Activated CD8-positive, alpha-beta memory T cell treated with anti-CD3 and anti-CD28 coated beads for 4 hours (primary cell): ENCODE results near the gene KRT17.
"Not testable (repeated sequence)": the region's sequence is repeated elsewhere in the genome, so short reads cannot be mapped to it uniquely, and the experiment has no call there.

Experiments used
- DNase-seq, 2 donors: peaks; one replicate each; pipeline ENCODE4 v3.0.0-alpha.2; 2020; ENCODE audit warnings: low read depth in 2 of 2

The KRT17 gene

DNA sequence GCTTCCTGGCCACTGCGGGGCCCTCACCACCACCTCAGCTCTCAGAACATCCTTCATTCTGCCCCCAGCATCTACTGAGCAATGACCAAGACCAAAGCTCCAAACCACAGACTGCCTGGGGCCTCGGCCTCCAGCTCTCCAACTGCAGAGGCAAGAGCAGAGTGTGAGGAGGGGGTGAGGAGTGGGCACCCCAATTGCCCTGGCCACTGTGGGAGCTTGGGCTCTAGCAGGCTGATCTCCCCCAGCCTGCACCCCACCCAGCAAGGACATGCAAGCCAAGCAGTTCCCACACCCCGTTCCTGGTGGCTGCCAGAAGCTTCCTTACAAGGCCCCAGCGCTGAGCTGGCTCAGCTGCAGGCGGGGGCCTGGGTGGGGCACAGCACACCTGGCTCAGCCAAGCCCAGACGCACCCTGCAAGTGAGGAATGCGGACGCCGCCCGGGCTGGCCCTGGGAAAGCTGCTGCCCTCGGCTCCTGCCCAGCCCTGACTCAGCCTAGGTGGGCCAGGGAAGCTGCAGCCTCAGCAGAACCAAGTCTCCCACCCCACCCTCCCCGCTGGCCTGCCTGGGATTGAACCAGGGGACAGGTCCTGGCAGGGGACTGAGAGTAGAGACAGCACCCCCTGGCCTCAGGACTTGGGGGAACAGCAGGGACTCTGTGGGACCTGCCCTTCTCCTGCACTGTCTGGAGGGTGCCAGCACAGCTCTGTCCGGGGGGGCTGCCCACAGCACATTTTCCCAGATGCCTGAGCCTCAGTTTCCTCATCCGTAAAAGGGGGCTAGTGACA, 29.7 kb upstream of the KRT17 start:
- DNase-seq = no peak

DNA sequence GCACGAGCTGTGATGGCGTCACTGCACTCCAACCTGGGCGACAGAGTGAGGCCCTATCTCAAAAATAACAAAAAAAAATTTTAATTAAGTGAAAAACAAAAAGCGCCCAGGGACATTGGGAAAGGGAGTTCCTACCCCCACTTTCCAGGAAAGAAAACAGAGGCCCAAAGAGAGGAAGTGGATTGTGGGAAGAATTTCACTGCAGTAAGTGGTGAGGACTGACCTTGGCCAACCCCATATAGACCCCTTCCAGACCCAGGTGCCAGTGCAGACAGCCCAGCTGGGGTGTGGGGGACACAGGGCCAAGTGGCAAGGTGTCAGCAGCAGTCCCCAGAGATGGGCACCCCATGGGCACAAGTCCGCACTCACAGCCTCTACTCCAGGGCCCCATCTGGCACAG, 29.0 kb upstream of the KRT17 start:
- DNase-seq = no peak

DNA sequence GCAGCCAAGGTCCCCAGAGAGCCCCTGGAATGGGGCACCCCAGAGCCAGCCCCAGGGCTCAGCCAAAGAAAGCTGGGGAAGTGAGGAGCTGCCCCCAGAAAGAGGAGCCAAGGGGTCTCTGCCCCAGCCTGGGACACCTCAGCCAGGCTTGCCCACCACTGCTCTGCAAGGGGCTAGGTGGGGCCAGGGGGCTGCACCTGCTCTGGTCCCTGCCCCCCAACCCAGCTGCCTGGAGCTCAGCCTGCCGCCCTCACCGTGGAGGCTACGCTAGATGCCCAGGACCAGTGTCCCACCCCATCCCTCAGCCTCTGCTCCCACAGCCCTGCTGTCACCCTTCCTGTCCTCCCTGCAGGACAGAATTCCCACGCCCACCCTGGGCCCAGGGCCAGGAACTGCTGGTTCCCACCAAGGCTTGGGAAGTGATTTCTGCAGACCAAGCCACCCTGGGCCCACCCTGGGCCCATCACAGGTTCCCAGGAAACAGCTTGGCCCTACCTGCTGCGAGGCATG, 28.1 kb upstream of the KRT17 start:
- no peak for DNase-seq

DNA sequence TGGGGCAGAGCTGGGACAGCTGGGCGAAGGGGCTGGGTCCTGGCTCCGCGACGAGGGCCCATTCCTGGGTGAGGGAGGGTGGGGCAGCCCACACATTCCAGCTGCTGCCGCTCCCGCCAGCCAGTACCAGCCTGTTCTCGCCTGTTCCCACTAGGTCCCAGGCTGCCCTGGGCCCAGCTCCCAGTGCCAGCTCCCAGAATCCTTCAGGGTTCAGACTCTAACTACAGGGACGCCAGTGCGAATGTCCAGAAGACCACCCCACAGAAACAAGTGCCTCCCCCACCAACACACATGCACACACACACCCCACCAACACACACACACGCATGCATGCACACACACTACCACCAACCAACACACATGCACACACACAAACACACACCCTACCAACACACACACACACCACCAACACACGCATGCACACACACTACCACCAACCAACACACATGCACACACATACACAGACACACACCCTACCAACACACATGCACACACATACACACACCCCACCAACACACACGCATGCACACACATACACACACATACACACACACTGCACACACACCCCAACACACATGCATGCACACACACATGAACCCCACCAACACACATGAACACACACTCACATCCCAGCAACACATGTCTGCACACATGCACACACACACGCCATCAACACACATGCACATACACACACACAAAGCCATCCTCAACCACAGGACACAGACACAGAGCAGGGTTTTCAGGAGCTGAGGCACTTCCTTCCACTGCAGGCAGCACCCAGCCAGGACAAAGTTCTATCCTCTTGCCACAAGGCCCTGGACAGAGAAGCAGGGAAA, 27.5 kb upstream of the KRT17 start:
- DNase-seq = no peak

DNA sequence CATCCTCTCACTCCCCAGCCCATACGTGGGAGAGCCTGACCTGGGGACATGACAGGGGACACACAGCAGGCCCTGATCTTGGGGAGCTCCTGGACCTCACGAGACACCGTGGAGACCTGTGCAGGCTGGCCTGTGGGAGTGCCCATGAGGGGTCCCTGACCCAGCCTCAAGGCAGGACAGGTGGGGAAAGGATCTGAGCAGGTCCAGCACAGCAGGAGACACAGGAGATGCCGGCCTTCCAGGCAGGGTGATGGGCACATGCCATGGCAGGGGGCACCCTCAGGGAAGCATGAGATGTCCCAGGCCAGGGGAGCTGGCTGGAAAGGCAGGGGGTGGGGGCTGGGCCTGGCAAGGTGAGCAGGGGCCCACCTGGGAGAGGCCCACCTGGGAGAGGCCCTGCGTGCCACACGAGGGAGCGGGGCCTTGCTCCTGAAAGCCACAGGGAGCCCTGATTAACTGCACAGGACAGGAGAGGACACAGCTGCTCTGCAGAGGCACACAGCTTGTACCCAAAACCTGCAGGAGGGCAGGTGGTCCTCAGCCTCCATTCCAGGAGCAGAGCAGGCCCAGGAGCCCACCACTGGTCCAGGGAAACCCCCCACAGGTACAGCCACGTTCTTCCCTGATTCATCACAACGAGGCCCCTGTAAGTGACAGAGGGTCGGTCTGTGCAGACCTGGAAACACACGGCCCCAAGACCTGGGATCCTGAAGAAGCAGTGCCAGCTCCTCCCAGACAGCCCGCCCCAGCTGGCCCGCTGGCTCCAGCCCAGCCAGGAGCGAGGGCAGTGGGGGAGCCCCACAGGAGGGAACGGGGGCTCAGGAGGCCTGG, 26.6 kb upstream of the KRT17 start:
- DNase-seq = no peak

DNA sequence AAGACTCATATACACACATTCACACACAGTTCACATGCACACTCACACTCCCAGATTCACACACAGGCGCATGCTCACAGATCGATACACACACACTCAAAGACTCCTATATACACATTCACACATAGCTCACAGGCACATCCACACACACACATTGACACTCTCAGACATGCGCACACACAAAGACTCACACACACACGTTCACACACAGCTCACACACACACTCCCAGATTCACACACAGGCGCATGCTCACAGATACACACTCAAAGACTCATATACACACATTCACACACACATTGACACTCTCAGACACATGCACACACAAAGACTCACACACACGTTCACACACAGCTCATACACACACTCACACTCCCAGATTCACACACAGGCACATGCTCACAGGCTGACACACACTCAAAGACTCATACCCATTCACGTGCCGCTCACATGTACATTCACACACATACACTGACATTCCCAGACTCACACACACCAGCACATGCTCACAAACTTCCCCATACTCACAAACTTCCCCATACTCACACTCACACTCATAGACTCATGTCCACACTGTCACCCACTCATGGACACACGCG, 25.6 kb upstream of the KRT17 start:
- no peak for DNase-seq

DNA sequence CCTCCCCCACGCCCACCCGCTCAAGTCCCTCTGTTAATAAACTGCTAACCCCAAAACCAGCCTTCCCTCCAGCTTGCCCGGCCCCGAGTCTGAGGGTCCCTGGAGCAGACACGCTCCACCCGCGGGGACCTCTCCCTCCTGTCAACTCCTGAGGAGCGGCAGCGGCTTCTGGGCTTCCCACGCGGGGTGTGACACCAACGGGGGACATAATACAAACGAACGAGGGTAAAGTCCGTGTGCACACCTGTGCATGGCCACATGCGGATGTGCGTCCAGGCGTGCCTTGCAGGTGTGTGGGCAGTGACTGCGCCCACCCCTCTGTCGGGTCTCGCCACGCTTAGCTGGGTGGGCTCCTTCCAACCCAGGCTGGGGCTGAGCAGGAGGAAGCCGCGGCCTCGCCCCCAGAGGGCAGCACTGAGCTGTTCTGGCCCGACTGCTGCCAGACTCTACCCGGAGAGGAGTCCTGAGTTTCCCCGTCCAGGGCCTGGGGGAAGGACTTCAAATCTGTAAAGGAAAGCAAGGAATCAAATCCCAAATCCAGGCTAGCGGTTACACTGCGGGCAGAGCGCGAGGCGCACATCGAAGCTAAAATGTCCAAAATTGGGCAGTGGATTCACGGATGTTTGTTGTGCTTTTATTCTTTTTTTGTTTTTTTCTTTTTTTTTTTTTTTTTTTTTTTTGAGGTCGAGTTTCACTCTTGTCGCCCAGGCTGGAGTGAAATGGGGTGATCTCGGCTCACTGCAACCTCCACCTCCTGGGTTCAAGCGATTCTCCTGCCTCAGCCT, 24.2 kb upstream of the KRT17 start:
- DNase-seq = peak; percentile 52 to 66

DNA sequence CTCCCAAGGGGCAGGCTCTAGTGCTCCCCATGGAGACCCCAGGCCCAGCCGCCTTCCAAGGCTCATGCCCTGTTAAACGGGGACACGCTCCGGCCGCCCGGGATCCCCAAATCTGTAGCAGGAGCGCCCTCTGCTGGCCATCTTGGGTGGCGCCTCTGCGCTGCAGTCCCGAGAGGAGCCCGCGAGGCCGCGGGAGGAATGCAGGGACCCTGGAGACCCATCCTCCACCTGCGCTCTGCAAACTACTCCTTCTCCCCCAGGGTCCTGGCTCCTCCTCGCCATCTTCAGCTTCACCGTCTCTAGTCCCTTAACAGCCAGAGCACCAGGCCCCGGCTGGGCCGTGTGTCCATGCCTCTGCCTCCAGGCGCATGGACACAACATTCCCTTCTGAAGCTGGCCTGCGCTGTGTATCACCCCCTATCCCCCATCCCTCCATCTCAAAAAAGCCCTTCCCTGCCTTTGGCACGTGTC, 23.6 kb upstream of the KRT17 start:
- peak; percentile 69 to 72 for DNase-seq

DNA sequence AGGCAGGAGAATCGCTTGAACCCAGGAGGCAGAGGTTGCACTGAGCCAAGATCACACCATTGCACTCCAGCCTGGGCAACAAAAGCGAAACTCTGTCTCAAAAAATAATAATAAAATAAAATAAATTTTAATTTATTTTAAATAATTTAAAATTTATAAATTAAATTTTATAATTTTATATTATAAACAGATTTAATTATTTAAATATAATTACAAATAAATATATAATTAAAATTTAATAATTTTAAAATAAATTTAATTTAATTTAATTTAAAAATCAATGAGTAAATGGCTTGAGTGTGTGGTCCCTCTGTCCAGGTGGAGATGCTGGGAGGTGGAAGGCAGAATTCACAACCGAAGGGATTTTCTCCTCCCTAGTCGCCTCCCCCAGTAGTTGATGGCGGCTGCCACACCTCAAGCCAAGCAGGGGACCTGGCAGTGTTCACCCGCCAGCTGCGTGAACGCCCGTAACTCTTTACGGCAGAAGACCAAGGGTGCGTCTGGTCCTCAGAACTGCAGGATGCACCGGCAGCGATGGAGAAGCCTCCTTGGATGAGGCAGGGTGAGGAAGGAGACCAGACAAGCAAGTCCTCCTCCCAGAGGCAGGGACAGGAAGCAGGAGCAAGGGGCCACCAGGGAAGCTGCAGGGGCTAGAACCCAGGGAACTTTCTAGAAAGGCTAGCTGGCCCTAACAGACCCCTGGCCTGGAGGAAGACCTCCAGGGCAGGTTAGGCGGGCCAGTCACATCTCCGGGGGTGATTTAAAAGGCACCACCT, 22.9 kb upstream of the KRT17 start:
- no peak for DNase-seq

DNA sequence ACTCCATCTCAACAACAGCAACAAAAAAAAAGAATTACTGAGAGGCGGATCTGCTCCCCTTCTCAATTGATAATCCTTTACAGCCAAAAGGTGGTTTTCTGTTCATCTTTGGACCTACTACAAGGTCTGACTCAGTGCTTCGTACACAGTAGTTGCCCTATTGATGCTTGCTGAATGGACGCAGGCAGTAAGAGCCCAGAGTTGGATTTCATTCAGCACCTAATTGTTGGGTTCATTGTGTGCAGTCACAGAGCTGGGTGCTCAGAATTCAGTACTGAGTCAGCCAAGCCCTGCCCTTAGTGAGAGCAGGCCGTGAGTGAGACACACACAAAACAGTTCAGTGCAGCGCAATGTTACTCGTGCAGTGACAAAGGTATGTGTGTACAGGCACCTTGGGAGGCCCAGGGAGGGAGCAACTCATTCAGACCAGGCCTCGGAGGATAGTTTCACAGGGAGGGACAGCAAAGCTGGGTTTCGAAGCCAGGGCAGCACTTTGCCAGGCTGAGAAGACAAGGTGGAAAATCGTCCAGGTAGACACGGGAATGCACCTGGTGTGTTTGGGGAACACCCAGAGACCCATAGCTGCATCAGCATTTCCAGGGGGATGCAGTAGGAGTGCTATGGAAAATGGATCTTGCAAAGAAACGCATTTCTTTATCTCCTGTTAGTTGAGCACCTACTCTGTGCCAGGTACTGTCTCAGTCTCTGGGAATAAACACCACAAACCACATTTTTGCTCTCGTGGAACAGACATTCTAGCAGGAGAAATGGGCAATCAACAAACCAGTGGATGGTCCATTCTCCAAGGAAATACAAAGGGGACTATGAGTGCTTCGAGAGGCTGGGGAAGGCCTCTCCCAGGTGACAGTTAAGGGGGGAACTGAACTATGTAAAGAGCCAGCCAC, 18.1 kb upstream of the KRT17 start:
- no peak for DNase-seq

DNA sequence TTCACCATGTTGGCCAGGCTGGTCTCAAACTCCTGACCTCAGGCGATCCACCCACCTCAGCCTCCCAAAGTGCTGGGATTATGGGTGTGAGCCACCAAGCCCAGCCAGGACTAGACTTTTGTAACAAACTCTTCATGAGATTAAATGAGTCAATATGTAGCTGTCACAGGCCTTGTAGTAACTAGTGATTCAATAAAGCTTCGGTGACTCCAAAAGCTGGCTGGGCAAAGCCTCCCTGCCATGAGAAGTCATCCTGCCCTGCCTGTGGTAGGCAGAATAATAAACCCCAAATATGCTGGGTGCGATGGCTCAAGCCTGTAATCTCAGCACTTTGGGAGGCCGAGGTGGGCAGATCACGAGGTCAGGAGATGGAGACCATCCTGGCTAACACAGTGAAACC, 16.2 kb upstream of the KRT17 start:
- DNase-seq = not testable (repeated sequence)

DNA sequence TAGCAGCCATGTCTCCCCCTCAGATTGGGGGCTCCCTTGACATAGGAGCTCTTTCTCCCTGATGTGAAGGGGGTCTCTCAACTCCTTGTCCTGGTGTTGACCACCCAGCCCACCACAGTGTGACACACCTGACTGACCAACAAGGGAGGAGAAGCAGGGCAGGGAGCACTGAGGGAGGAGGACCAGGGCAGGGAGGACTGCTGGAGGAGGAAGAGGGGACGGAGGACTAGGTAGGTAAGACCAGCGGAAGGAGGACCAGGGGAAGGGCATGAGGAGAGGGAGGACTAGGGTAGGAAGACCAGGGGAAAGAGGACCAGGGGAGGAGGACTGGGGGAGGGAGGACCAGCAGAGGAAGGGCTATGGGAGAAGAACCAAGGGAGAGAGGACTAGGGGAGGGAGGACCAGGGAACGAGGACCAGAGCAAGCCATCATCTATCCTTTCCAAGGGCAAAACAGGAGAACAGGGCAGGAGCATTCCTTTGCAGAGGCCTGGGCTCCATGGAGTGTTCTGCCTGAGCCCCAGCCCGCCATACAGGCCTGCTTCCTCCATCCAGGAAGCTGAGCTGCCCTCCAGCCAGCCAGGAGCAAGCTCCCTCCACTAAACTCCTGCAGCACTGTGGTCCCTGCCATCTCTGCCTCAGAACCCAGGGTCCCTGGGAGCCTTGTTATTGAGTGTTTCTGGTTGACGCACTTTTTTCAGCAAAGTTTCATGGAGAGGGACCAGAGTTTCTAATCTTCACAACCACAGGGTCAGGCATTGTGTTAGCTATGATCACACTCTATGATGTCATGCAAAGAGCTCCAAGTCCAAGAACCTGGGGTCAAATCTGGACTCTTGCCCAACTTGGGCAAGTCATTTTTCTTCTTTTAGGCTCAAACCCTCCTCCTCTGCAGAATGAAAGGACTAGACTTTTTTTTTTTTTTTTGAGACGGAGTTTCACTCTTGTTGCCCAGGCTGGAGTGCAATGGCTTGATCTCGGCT, 15.4 kb upstream of the KRT17 start:
- DNase-seq = no peak

DNA sequence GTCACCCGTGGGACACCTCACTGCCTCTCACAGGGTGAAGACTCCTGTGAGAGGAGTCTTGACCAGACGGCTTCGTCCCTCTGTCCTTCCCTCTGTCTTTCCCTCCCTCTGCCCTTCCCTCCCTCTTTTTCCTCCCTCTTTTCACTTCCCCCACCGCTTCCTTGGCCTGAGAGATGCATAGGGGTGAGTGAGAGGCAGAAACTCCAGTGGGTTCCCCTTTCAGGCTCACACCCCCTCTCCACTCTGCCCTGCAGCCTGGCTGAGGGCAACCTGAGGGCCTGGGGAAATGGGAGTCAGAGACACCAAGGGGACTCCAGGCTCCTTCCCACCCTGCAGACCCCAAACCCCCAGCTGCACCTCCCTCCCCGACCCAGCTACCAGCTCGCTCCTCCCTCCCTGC, 14.6 kb upstream of the KRT17 start:
- no peak for DNase-seq

DNA sequence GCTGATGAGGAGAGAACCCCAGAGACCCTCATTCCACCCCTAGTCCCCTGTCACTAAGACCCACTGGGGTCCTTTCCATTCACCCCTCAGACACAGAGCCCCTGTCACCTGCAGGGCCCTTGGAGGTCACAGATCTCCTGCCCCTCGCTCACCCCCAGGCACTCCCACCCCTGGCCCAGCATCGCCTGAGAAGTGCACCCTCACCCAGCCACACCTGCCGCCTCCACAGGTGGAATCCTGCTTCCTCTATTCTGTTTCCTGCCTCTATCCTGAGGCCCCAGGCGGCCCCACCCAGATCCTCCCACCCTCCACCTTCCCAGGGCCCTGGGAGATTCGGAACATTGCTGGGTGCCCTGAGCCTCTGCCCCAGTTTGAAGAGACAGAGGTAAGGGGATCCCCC, 13.8 kb upstream of the KRT17 start:
- DNase-seq = no peak

DNA sequence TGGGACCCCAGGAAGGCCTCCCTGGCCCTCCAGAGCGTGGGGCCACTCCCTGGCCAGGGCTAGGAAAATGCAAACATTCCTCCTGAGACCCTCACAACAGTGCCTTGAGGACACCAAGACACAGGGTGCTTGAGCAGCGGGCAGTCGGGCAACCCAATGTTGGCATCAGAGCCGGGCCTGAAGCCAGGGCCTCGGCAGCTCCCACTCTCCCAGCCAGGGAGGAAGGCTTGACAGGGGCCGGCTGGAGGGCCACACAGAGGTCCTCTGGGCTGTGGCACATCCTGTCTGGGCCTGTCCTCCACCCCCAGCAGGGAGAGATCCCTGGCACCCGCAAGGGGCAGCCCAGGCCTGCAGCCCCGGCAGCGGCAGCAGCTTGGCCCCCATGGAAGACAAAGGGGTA, 12.3 kb upstream of the KRT17 start:
- DNase-seq = no peak

DNA sequence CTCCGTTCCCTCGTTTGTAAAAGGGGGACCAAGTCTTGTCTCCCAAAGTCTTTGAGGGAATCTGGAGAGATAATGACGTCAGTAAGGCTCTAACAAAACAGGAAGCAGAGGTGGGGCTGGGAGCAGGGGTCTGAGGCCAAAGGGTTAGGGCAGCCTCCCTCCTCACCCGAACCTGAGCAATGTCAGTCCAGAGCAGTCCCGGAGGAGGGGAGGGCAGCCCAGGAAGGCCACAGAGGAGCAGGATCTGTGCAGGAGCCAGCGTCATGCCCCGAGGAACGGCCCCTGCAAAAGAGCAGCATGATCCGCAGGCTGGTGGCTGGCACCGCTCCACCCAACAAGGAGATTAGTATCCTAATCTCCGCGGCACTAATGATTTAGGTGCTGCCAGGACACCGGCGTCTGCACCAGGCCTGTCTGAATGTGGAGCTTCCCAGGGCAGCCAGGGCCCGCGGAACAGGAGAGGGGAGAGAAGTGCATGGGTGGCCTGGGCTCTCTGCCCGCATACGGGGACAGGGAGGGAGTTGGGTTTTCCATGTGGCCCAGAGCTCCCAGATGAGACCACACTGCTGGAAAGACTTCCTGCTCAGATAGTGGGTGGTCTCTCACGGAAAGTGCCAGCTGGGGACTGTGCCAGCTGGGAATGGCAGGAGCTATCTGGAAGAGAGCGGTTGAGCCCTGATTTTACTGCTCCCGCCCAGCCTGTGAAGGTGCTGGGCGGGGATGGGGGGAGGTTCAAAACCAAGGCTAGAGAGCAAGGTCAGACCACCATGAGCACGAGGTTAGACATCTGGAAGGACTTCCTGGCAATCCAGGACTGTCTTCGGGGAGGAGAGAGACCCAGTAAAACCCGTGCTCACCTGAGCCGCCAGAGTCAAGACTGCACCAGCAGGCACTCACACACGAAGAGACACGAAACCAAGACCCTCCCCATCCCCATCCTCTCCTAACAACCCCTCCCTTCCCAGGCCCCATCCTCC, 11.0 kb upstream of the KRT17 start:
- no peak for DNase-seq
